Measurements from ENCODE around the gene SMIM1. TPM values are rescaled to one million over a fixed set of nuclear protein-coding genes. Genes with fewer than 3 reads are reported as not detected.
"Not testable (repeated sequence)": the region's sequence is repeated elsewhere in the genome, so short reads cannot be mapped to it uniquely, and the experiment has no call there.

The SMIM1 gene
- total and polyA plus RNA-seq, 2 donors (not counting 1 experiment from before 2014, with no cell fraction given), result 2.0 TPM; not detected in 1

GRCh38 chr1:3805038-3805437 lies 32.5 kb downstream of the SMIM1 start:
- H3K9ac ChIP-seq (ENCODE audit: insufficient read depth, low read length), result no peak overlapping the region
- DNase-seq (ENCODE audit: low read depth in 2 of 2), result no peak

GRCh38 chr1:3807769-3808168 lies 35.2 kb downstream of the SMIM1 start:
- H3K9me3 ChIP-seq (ENCODE audit: control insufficient read depth, insufficient read depth, low read depth, low read length), result no peaks in the 10 kb centered on the region
- H3K4me1 ChIP-seq (ENCODE audit: control insufficient read depth, extremely low read depth, insufficient read depth, low read length), result no peaks in the 10 kb centered on the region
- H3K9ac ChIP-seq (ENCODE audit: insufficient read depth, low read length), result no peak overlapping the region
- H3K36me3 ChIP-seq (ENCODE audit: control insufficient read depth, insufficient read depth, low read length), result no peaks in the 10 kb centered on the region
- H3K4me3 ChIP-seq (replicated peaks in 1 of 4; ENCODE audit: control extremely low read depth in 1 of 4, insufficient read depth in 1 of 4, low read depth in 3 of 4, low read length in 4 of 4), result no peak overlapping the region
- TF ChIP-seq EZH2 (IDR thresholded peaks at IDR 0.05; ENCODE audit: low read length, missing control alignments) (no peak), CTCF (conservative IDR thresholded peaks at IDR 0.05 in 1 of 2, IDR thresholded peaks at IDR 0.05 in 1 of 2; ENCODE audit: low read depth in 1 of 2, low read length in 2 of 2) (no peak)
- no peak overlapping the region for H3K27ac ChIP-seq (ENCODE audit: insufficient read depth, low read length)
- no peaks in the 10 kb centered on the region for H3K79me2 ChIP-seq (ENCODE audit: control insufficient read depth, insufficient read depth, low read length)
- H3K4me2 ChIP-seq (ENCODE audit: extremely low read depth, insufficient read depth, low read length), result no peak overlapping the region
- H3K27me3 ChIP-seq (ENCODE audit: control insufficient read depth, insufficient read depth, low read length), result peaks cover 2% of the 10 kb centered on the region
- DNase-seq (ENCODE audit: low read depth in 2 of 2), result no peak
- no peaks in the 10 kb centered on the region for H4K20me1 ChIP-seq (ENCODE audit: control insufficient read depth, extremely low read depth, insufficient read depth, low read length)
- no peak overlapping the region for H2AFZ ChIP-seq (ENCODE audit: low read length)

More at GRCh38 chr1:3805038-3805437, 32.5 kb downstream of the SMIM1 start:
- Histone ChIP-seq H3K4me2 (ENCODE audit: extremely low read depth, insufficient read depth, low read length) (no peak overlapping the region), H4K20me1 (ENCODE audit: control insufficient read depth, extremely low read depth, insufficient read depth, low read length) (no peaks in the 10 kb centered on the region), H3K4me1 (ENCODE audit: control insufficient read depth, extremely low read depth, insufficient read depth, low read length) (no peaks in the 10 kb centered on the region), H3K27me3 (ENCODE audit: control insufficient read depth, insufficient read depth, low read length) (peaks cover 2% of the 10 kb centered on the region), H3K9me3 (ENCODE audit: control insufficient read depth, insufficient read depth, low read depth, low read length) (no peaks in the 10 kb centered on the region), H3K79me2 (ENCODE audit: control insufficient read depth, insufficient read depth, low read length) (no peaks in the 10 kb centered on the region), H3K36me3 (ENCODE audit: control insufficient read depth, insufficient read depth, low read length) (no peaks in the 10 kb centered on the region), H3K27ac (ENCODE audit: insufficient read depth, low read length) (no peak overlapping the region), H3K4me3 (replicated peaks in 1 of 4; ENCODE audit: control extremely low read depth in 1 of 4, insufficient read depth in 1 of 4, low read depth in 3 of 4, low read length in 4 of 4) (no peak overlapping the region), H2AFZ (ENCODE audit: low read length) (no peak overlapping the region)
- TF ChIP-seq CTCF (conservative IDR thresholded peaks at IDR 0.05 in 1 of 2, IDR thresholded peaks at IDR 0.05 in 1 of 2; ENCODE audit: low read depth in 1 of 2, low read length in 2 of 2) (no peak), EZH2 (IDR thresholded peaks at IDR 0.05; ENCODE audit: low read length, missing control alignments) (no peak)

GRCh38 chr1:3809680-3810079 lies 37.1 kb downstream of the SMIM1 start:
- H3K79me2 ChIP-seq (ENCODE audit: control insufficient read depth, insufficient read depth, low read length), result no peaks in the 10 kb centered on the region
- H4K20me1 ChIP-seq (ENCODE audit: control insufficient read depth, extremely low read depth, insufficient read depth, low read length), result no peaks in the 10 kb centered on the region
- DNase-seq (ENCODE audit: low read depth in 2 of 2), result no peak
- no peak overlapping the region for H3K4me2 ChIP-seq (ENCODE audit: extremely low read depth, insufficient read depth, low read length)
- H3K4me3 ChIP-seq (replicated peaks in 1 of 4; ENCODE audit: control extremely low read depth in 1 of 4, insufficient read depth in 1 of 4, low read depth in 3 of 4, low read length in 4 of 4), result no peak overlapping the region
- H3K36me3 ChIP-seq (ENCODE audit: control insufficient read depth, insufficient read depth, low read length), result peaks cover under 1% of the 10 kb centered on the region
- H3K27ac ChIP-seq (ENCODE audit: insufficient read depth, low read length), result no peak overlapping the region
- H3K27me3 ChIP-seq (ENCODE audit: control insufficient read depth, insufficient read depth, low read length), result no peaks in the 10 kb centered on the region
- no peaks in the 10 kb centered on the region for H3K9me3 ChIP-seq (ENCODE audit: control insufficient read depth, insufficient read depth, low read depth, low read length)
- H3K9ac ChIP-seq (ENCODE audit: insufficient read depth, low read length), result no peak overlapping the region
- no peaks in the 10 kb centered on the region for H3K4me1 ChIP-seq (ENCODE audit: control insufficient read depth, extremely low read depth, insufficient read depth, low read length)
- TF ChIP-seq CTCF (conservative IDR thresholded peaks at IDR 0.05 in 1 of 2, IDR thresholded peaks at IDR 0.05 in 1 of 2; ENCODE audit: low read depth in 1 of 2, low read length in 2 of 2), result no peak
- no peak for TF ChIP-seq EZH2 (IDR thresholded peaks at IDR 0.05; ENCODE audit: low read length, missing control alignments)
- H2AFZ ChIP-seq (ENCODE audit: low read length), result no peak overlapping the region

GRCh38 chr1:3810149-3810761 lies 37.7 kb downstream of the SMIM1 start:
- not testable (repeated sequence) for H3K4me1 ChIP-seq (ENCODE audit: control insufficient read depth, extremely low read depth, insufficient read depth, low read length); H3K27me3 ChIP-seq (ENCODE audit: control insufficient read depth, insufficient read depth, low read length); H3K36me3 ChIP-seq (ENCODE audit: control insufficient read depth, insufficient read depth, low read length); H3K4me2 ChIP-seq (ENCODE audit: extremely low read depth, insufficient read depth, low read length); H3K9me3 ChIP-seq (ENCODE audit: control insufficient read depth, insufficient read depth, low read depth, low read length); H3K4me3 ChIP-seq (replicated peaks in 1 of 4; ENCODE audit: control extremely low read depth in 1 of 4, insufficient read depth in 1 of 4, low read depth in 3 of 4, low read length in 4 of 4); H2AFZ ChIP-seq (ENCODE audit: low read length); DNase-seq (ENCODE audit: low read depth in 2 of 2); H3K9ac ChIP-seq (ENCODE audit: insufficient read depth, low read length); H4K20me1 ChIP-seq (ENCODE audit: control insufficient read depth, extremely low read depth, insufficient read depth, low read length); H3K27ac ChIP-seq (ENCODE audit: insufficient read depth, low read length); H3K79me2 ChIP-seq (ENCODE audit: control insufficient read depth, insufficient read depth, low read length)

All from fibroblast of lung (primary cell).